NCI-H2029 treated with DMSO at 0.1 percent for 48 hours (cell line): ENCODE measurements around the gene PRDM15.

Experiments used
- DNase-seq: peaks from one replicate; lab custom pipeline; 2025; lab: John Stamatoyannopoulos, UW

PRDM15 gene

GRCh38 chr21:41863439-41863740 is 15.8 kb downstream of the PRDM15 start:
- no peak for DNase-seq

DNA sequence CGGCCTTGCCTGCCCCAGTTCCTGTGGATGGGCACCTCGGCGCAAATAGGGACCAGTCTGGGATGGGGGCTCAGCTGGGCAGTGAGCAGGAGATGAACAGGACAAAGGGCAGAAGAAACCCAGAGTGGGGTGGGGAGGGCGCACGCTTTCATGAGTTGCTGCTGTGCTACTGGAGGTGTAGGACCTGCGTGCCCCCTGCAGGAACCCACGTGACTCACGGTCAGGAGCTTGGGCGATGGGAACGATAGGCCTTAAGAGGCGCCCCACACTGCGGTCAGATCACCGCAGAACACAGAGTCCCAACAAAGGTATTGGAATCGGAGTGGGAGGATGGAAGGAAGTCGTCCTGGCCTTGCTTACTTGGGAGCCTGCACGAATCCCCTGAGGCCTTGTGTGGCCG is 17.2 kb downstream of the PRDM15 start:
- no peak for DNase-seq

DNA sequence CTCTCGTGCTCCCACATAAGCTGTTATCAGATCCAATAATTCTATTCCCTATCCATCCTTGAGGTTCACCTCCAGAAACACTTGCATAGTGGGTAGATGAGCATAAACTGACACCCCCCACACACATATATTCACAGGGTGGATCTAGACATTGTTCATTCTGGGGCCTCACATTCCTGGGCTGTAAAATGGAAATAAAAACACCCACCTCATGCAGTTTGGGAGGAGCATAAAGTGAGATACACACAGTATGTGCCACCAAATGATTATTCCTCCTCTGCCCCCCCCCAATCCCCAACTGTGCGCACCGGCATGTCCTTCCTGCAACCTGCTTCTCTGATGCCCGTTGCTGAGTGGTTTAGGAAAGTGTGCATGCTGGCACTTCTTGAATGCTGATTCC is 17.9 kb downstream of the PRDM15 start:
- DNase-seq, result no peak

DNA sequence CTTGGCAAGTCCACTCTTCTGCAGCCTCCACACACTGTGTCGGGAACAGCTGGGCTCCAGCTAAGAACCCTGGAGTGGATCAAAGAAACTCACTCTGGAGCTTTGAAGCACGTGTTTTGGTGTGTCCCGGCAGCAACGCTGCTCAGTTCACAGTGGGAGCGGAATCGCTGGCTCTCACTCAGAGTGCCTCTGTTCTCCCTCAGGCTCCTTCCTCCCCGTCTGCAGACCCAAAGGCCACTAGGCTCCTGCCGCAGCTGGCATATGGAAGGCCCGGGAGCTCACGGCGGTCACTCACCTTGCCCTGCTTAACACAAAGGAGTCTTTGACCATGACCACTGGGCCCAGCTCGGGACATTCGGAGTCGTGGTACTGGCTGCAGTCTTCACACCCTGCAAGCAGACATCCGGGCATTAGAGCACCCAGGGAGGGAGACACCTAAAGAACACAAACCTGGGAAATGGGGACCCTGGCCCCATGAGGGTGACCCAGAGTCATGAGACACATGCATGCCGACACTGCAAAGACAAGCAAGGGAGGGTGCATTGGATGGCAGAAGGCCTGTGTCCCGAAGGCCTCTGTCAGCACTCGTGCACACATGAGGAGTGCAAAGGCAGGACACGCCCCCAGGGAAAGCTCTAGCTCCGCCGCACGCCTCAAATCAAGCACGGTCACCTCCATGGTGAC is 19.7 kb downstream of the PRDM15 start:
- DNase-seq, result no peak

DNA sequence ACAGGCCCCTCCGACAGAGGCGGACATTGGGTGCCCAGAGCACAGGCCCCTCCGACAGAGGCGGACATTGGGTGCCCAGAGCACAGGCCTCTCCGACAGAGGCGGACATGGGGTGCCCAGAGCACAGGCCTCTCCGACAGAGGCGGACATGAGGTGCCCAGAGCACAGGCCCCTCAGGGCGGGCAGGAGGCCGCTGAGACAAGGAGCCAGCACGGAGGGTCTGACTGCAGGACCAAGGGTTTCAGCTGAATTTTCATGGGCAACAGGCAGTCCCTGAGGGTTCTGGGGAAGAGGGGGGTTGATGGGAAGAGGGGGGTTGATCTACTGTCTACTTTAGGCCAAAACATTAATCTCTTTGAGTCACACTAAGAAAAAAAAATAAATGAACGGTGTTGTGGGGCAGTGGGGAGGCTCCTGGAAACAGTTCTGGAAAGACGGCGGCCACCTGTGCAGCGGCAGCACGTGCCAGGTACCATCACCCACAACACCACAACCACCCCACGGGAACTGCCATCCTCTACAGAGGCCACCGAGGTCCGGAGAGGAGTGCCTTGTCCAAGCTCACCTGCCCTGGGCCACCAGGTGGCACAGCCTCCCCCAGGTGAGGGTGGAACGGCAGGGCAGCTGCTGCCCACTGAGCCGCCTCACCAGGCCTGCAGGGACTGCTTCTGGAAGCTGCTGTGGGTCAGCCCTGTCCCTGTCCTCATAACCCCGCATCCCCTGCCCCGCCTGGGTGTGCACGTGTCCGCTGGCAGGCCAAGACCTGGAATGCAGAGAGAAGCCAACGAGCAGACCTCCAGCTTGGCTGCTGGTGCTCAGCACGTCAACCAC is 20.5 kb downstream of the PRDM15 start:
- DNase-seq, result no peak

GRCh38 chr21:41857771-41858300 is 21.3 kb downstream of the PRDM15 start:
- no peak for DNase-seq

GRCh38 chr21:41856572-41856971 is 22.6 kb downstream of the PRDM15 start:
- DNase-seq, result no peak

DNA sequence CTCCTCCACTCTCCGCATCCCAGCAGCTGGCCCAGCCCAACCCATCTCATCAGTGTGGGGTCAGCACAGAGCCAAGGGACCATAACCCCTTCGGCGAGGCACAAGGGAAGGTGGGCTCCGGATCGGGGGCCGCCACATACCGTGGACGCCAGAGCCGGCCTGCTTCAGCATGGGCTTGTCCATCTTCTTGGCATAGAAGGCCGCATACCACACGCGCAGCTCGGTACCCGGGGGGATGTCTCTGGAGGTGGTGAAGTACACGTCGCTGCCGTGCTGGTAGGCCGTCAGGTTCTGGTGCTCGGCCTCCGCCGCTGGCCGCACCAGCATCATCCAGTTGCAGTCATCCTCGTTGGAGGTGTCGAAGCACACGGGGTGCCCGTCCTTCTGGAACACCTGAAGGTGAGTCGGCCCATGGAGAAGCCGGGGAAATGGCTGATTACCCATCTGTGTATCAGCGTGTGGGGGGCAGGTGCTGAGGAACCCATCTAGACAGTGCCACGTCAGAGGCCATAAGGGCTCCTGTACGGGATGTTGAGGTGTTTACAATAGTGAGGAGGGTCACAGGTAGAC is 24.6 kb downstream of the PRDM15 start:
- no peak for DNase-seq

- no peak for DNase-seq
Measured at GRCh38 chr21:41852929-41853320, 26.2 kb downstream of the PRDM15 start.

GRCh38 chr21:41852151-41852928 is 26.8 kb downstream of the PRDM15 start:
- no peak for DNase-seq

GRCh38 chr21:41851090-41851790 is 27.9 kb downstream of the PRDM15 start:
- no peak for DNase-seq

DNA sequence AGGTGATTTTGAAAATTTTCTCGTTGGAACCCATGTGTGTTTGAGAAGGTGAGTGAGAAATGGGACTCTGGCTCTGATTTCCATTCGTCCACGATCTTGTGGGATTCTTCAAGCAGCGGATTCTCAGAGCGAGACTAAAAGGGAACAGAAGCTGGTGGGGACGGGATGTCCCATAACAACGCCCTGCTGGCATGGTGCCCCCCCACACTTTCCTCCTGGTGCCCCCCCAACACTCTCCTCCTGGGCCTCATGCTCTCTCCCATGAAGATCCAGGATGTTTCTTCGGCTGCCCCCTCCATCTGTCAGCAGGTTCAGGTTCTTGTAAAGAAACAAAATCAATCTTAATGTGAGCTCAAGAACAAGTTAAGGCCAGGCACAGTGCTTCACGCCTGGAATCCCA is 29.1 kb downstream of the PRDM15 start:
- no peak for DNase-seq

GRCh38 chr21:41848958-41849580 is 30.1 kb downstream of the PRDM15 start:
- no peak for DNase-seq

DNA sequence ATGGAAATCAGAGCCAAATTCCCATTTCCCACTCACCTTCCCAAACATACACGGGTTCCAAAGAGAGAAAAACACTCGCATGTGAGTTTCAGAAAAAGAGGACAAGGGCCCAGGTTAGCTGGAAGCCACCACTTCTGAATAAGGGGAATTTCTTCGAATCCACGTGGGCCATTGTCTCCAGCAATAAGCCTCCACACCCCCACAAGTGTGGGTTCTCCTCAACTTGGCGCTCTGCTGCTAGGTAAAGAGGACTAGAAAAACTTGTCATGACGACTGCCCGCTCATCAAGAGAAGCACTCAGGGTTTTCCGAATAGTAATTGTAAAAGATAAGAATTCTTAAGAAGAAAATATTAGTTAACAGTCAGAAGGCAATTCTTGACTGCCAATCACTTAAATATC is 30.6 kb downstream of the PRDM15 start:
- DNase-seq, result no peak

- no peak for DNase-seq
Measured at GRCh38 chr21:41847066-41847804, 31.9 kb downstream of the PRDM15 start.

GRCh38 chr21:41846536-41846935 is 32.6 kb downstream of the PRDM15 start:
- DNase-seq, result no peak

GRCh38 chr21:41846033-41846317 is 33.2 kb downstream of the PRDM15 start:
- DNase-seq, result no peak

DNA sequence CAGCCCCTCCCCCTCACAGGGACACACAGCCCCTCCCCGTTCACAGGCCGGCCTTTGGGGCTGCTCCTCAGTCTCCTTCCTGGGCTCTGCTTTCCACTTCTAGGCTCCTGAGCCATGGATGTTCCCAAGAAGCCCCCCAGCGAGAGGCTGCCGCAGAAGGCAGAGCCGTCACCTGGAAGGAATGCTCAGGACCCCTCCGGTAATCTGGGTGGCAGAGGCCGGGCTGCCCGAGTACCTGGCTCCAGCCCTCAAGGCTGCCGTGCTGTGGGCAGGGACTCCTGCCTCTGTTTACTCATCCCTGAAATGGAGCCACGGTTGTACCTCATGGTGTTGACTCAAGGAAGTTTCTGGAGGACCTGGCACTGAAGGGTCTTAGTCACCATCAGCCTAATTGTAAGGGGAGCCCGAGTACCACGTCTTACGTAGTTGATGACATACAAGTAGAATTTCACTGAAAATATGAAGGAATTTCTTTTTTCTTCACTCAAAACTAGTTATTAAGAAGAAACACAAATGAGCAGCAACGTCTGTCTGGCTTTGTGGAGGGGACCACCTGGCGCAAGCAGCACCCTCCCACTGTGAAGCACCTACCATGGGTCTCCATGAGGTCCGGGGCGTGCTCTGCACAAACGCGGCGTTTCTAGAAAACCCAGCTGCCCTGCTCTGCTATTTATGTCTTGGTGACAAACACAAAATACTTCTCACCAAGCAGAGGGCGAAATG is 33.7 kb downstream of the PRDM15 start:
- DNase-seq, result no peak

DNA sequence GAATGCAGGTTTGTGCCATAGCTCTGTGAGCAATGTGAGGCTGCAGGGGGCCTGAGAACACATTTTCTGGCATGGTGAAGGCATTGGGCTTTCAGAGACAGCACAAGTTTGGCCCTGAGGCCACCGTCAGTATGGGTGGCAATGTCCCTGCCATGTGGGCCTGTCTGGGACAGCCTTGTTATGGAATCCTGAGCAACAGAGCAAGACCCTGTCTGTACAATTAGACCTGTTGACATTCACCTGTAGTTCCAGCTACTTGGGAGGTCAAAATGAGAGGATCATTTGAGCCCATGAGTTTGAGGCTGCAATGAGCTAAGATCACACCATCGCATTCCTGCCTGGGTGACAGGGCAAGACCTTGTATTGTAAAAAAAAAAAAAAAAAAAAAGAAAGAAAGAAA is 35.6 kb downstream of the PRDM15 start:
- no peak for DNase-seq

- no peak for DNase-seq
Measured at GRCh38 chr21:41840880-41841279, 38.3 kb downstream of the PRDM15 start.
